Ovary (tissue), 3 donors: ENCODE data around the gene BTBD9.

Experiments
- POLR2A ChIP-seq: fragments of 450-650 bp; IDR thresholded peaks from one replicate; pipeline ENCODE4 v1.6.1; 2017; ENCODE audit warnings: antibody characterized with exemption, mild to moderate bottlenecking, moderate library complexity
- TF ChIP-seq, protein P1 (sequence below), 3 donors: fragments of 450-650 bp in 2 of 3; fragments of 200-600 bp in 1 of 3; IDR thresholded peaks; one replicate each; pipeline versions ENCODE4 v1.5.1 to v1.8.0; 2016 to 2022; ENCODE audit warnings: antibody characterized with exemption in 3 of 3, mild to moderate bottlenecking in 1 of 3
- donor health status: DM: no; HTN: no; CAD: no.

DNA sequence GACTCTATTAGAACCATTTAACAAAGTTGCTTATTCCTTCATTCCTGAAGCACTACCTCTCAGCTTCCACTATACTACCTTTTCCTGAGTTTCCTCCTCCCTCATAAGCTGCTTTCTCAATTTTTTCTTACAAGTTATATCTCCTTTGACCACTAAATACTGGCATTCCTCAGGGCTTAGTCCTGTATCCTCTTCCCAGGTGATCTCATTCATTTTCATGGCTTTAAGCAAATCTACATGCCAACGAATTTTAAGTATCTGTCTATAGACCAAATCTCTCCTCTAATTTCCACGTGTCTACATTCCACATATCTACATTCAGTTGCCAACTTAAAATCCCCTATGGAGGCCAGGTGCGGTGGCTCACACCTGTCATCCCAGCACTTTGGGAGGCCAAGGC is 134.7 kb downstream of the BTBD9 start:
- TF ChIP-seq, protein P1, sequence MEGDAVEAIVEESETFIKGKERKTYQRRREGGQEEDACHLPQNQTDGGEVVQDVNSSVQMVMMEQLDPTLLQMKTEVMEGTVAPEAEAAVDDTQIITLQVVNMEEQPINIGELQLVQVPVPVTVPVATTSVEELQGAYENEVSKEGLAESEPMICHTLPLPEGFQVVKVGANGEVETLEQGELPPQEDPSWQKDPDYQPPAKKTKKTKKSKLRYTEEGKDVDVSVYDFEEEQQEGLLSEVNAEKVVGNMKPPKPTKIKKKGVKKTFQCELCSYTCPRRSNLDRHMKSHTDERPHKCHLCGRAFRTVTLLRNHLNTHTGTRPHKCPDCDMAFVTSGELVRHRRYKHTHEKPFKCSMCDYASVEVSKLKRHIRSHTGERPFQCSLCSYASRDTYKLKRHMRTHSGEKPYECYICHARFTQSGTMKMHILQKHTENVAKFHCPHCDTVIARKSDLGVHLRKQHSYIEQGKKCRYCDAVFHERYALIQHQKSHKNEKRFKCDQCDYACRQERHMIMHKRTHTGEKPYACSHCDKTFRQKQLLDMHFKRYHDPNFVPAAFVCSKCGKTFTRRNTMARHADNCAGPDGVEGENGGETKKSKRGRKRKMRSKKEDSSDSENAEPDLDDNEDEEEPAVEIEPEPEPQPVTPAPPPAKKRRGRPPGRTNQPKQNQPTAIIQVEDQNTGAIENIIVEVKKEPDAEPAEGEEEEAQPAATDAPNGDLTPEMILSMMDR (IDR thresholded peaks at IDR 0.05): no peak
- no peak for TF ChIP-seq POLR2A
